IMR-90 (cell line): Measurements from ENCODE around the gene SPNS2. TPM values are rescaled to one million over a fixed set of nuclear protein-coding genes. Genes with fewer than 3 reads are reported as not detected.

Experiments used
- ATAC-seq: fragments of 200-7000 bp; cut with Tn5 transposase; 2 replicates; pipeline ENCODE4 v1.9.1; 2020; ENCODE audit warnings: low read depth, mild to moderate bottlenecking, moderate library complexity
- BruUV-seq: library from RNA; stranded (reverse); fragments of 400-500 nt; replicated peaks from 2 replicates; lab custom pipeline; 2021; lab: Mats Ljungman, UMichigan
- CTCF ChIA-PET: fragments of 300-600 bp; formaldehyde crosslinking; extraction: SDS; loops from one replicate; lab custom pipeline; 2021; ENCODE audit warnings: antibody characterized with exemption; lab: Yijun Ruan, JAX
- POLR2A ChIA-PET: fragments of 300-600 bp; sonication (Branson Sonifier 250); formaldehyde crosslinking; loops from one replicate; lab custom pipeline; 2022; ENCODE audit warnings: antibody characterized with exemption; ENCODE audit not compliant: unreplicated experiment; lab: Charles Lee
- DNase-seq: peaks from one replicate; pipeline ENCODE4 v3.0.0; 2013
- H2AFZ ChIP-seq: replicated peaks from 2 replicates; pipeline ENCODE3; 2013; ENCODE audit warnings: low read length, mild to moderate bottlenecking; ENCODE audit not compliant: poor library complexity
- H2AK5ac ChIP-seq: 2 replicates; pipeline ENCODE4 v1.6.1; 2013; ENCODE audit warnings: low read depth, low read length, inconsistent platforms
- H2AK9ac ChIP-seq: replicated peaks from 2 replicates; pipeline ENCODE3; 2013; ENCODE audit warnings: mild to moderate bottlenecking, low read depth, low read length, moderate library complexity; ENCODE audit not compliant: poor library complexity
- H2BK120ac ChIP-seq: 2 replicates; pipeline ENCODE4 v1.6.1; 2013; ENCODE audit warnings: low read depth, low read length, inconsistent platforms
- H2BK15ac ChIP-seq: 3 replicates; pipeline ENCODE4 v1.6.1; 2013; ENCODE audit warnings: low read depth, low read length, inconsistent platforms
- H2BK20ac ChIP-seq: 2 replicates; pipeline ENCODE4 v1.6.1; 2013; ENCODE audit warnings: low read depth, mild to moderate bottlenecking, inconsistent platforms, low read length, moderate library complexity
- H2BK5ac ChIP-seq: 2 replicates; pipeline ENCODE4 v1.6.1; 2013; ENCODE audit warnings: mild to moderate bottlenecking, low read depth, low read length, inconsistent platforms; ENCODE audit not compliant: poor library complexity, severe bottlenecking
- H3K14ac ChIP-seq: replicated peaks from 2 replicates; pipeline ENCODE4 v1.6.1; 2013; ENCODE audit warnings: low read depth, low read length, inconsistent platforms
- H3K18ac ChIP-seq: 2 replicates; pipeline ENCODE4 v1.6.1; 2013; ENCODE audit warnings: low read depth, low read length, control low read depth
- H3K23ac ChIP-seq: 2 replicates; pipeline ENCODE4 v1.6.1; 2013; ENCODE audit warnings: low read depth, low read length, inconsistent platforms
- H3K27ac ChIP-seq: 2 replicates; pipeline ENCODE4 v1.5.1; 2013; ENCODE audit warnings: mild to moderate bottlenecking, control low read depth, low read length; ENCODE audit not compliant: insufficient read depth
- H3K27me3 ChIP-seq: 2 replicates; pipeline ENCODE4 v1.6.1; 2013; ENCODE audit warnings: low read length; ENCODE audit not compliant: control insufficient read depth, insufficient read depth
- H3K36me3 ChIP-seq: 2 replicates; pipeline ENCODE4 v1.6.1; 2013; ENCODE audit warnings: low read length, mixed read lengths; ENCODE audit not compliant: control insufficient read depth, insufficient read depth
- H3K4ac ChIP-seq: 2 replicates; pipeline ENCODE4 v1.6.1; 2013; ENCODE audit warnings: low read depth, low read length, inconsistent platforms
- H3K4me1 ChIP-seq: 2 replicates; pipeline ENCODE4 v1.6.1; 2013; ENCODE audit warnings: low read length, mixed read lengths; ENCODE audit not compliant: control insufficient read depth, insufficient read depth
- H3K4me2 ChIP-seq: 2 replicates; pipeline ENCODE4 v1.6.1; 2013; ENCODE audit warnings: low read depth, mild to moderate bottlenecking, control low read depth, low read length, moderate library complexity
- H3K4me3 ChIP-seq: 2 replicates; pipeline ENCODE4 v1.5.1; 2013; ENCODE audit warnings: low read depth, mild to moderate bottlenecking, control low read depth, low read length, moderate library complexity; ENCODE audit not compliant: insufficient read depth
- H3K56ac ChIP-seq: 2 replicates; pipeline ENCODE4 v1.6.1; 2013; ENCODE audit warnings: low read length, inconsistent platforms; ENCODE audit not compliant: insufficient read depth; ENCODE audit errors: extremely low read depth
- H3K79me1 ChIP-seq, 2 experiments: 2 replicates each; pipeline ENCODE4 v1.6.1; 2013; ENCODE audit warnings: low read length in 2 of 2, inconsistent platforms in 1 of 2, low read depth in 1 of 2
- H3K9ac ChIP-seq: 2 replicates; pipeline ENCODE4 v1.6.1; 2013; ENCODE audit warnings: low read depth, low read length, control low read depth
- H3K9me1 ChIP-seq: 2 replicates; pipeline ENCODE4 v1.6.1; 2013; ENCODE audit warnings: low read length, inconsistent platforms; ENCODE audit not compliant: insufficient read depth
- H3K9me3 ChIP-seq: 2 replicates; pipeline ENCODE4 v1.6.1; 2013; ENCODE audit warnings: low read length; ENCODE audit not compliant: control insufficient read depth, insufficient read depth
- H4K20me1 ChIP-seq: 2 replicates; pipeline ENCODE4 v1.6.1; 2013; ENCODE audit warnings: low read length, inconsistent platforms; ENCODE audit not compliant: insufficient read depth
- H4K5ac ChIP-seq: 2 replicates; pipeline ENCODE4 v1.6.1; 2013; ENCODE audit warnings: mild to moderate bottlenecking, low read depth, low read length, control low read depth
- H4K8ac ChIP-seq, 2 experiments: 2 replicates each; pipeline ENCODE4 v1.6.1; 2013; ENCODE audit warnings: low read depth in 2 of 2, low read length in 2 of 2, control low read depth in 1 of 2, inconsistent platforms in 1 of 2
- H4K91ac ChIP-seq: 2 replicates; pipeline ENCODE4 v1.6.1; 2013; ENCODE audit warnings: low read depth, low read length, inconsistent platforms; ENCODE audit not compliant: insufficient read depth
- BHLHE40 ChIP-seq: fragments of 150-350 bp; IDR thresholded peaks from 2 replicates; pipeline ENCODE4 v1.6.1; 2016; ENCODE audit warnings: mild to moderate bottlenecking, low read depth, low read length
- CEBPB ChIP-seq: IDR thresholded peaks from 2 replicates; pipeline ENCODE4 v1.6.1; 2012; ENCODE audit warnings: low read depth, low read length, improper control_type of control experiment
- CHD1 ChIP-seq: IDR thresholded peaks from 2 replicates; pipeline ENCODE4 v1.6.1; 2012; ENCODE audit warnings: low read depth, low read length, improper control_type of control experiment
- CTCF ChIP-seq: conservative IDR thresholded peaks from 2 replicates; pipeline ENCODE4 v1.5.1; 2012; ENCODE audit warnings: mild to moderate bottlenecking, low read depth, low read length, improper control_type of control experiment
- ELK1 ChIP-seq: fragments of 150-350 bp; IDR thresholded peaks from 2 replicates; pipeline ENCODE4 v1.6.1; 2016; ENCODE audit warnings: low read depth, mild to moderate bottlenecking, low read length, moderate library complexity, borderline replicate concordance
- MAFK ChIP-seq: IDR thresholded peaks from 2 replicates; pipeline ENCODE4 v1.6.1; 2012; ENCODE audit warnings: low read depth, low read length, improper control_type of control experiment
- MAZ ChIP-seq: IDR thresholded peaks from 2 replicates; pipeline ENCODE4 v1.6.1; 2012; ENCODE audit warnings: low read depth, mild to moderate bottlenecking, low read length, improper control_type of control experiment, moderate library complexity, borderline replicate concordance
- MXI1 ChIP-seq: IDR thresholded peaks from 2 replicates; pipeline ENCODE4 v1.6.1; 2012; ENCODE audit warnings: low read depth, mild to moderate bottlenecking, low read length, moderate library complexity, borderline replicate concordance
- NFE2L2 ChIP-seq: fragments of 150-350 bp; IDR thresholded peaks from 2 replicates; pipeline ENCODE4 v1.6.1; 2016; ENCODE audit warnings: low read depth, mild to moderate bottlenecking, low read length
- POLR2A ChIP-seq: IDR thresholded peaks from 2 replicates; pipeline ENCODE4 v1.6.1; 2012; ENCODE audit warnings: mild to moderate bottlenecking, low read depth, low read length
- RAD21 ChIP-seq: IDR thresholded peaks from 2 replicates; pipeline ENCODE4 v1.6.1; 2012; ENCODE audit warnings: low read length, improper control_type of control experiment
- RCOR1 ChIP-seq: IDR thresholded peaks from 2 replicates; pipeline ENCODE4 v1.6.1; 2012; ENCODE audit warnings: mild to moderate bottlenecking, low read length, improper control_type of control experiment; ENCODE audit not compliant: insufficient replicate concordance
- RFX5 ChIP-seq: IDR thresholded peaks from 2 replicates; pipeline ENCODE4 v1.8.0; 2012; ENCODE audit warnings: low read depth, mild to moderate bottlenecking, low read length, moderate library complexity
- SMC3 ChIP-seq: fragments of 150-350 bp; IDR thresholded peaks from 2 replicates; pipeline ENCODE4 v1.6.1; 2016; ENCODE audit warnings: low read depth, mild to moderate bottlenecking, antibody characterized with exemption, low read length, moderate library complexity
- USF2 ChIP-seq: fragments of 150-350 bp; IDR thresholded peaks from 2 replicates; pipeline ENCODE4 v1.6.1; 2017; ENCODE audit warnings: mild to moderate bottlenecking, antibody characterized with exemption, low read length, low read depth
- WGBS, 2 experiments: methylation state at CpG; one replicate each; pipeline versions ENCODE4 v1.1.5 to v1.1.7; 2013; ENCODE audit warnings: missing lambda C conversion rate in 2 of 2; ENCODE audit not compliant: insufficient read length in 1 of 2; ENCODE audit errors: extremely low coverage in 2 of 2; 5-methylcytosine and 5-hydroxymethylcytosine counted together
- dilution Hi-C: fragments of 300-500 bp; cut with HindIII; formaldehyde crosslinking; loops from one replicate; pipeline ENCODE4 v1.14.3; 2018; ENCODE audit warnings: low sequenced_read_pairs; ENCODE audit not compliant: unreplicated experiment
- in situ Hi-C: fragments of 300-500 bp; cut with MboI; formaldehyde crosslinking; loops from 3 replicates; pipeline ENCODE4 v1.14.3; 2019; ENCODE audit warnings: low sequenced_read_pairs, inconsistent platforms, mixed read lengths
- intact Hi-C: fragments of 100-400 bp; cut with micrococcal nuclease; formaldehyde crosslinking; loops from 2 replicates; pipeline ENCODE4 v1.10.0; 2022
- polyA plus RNA-seq, 3 experiments: library from polyadenylated mRNA; depleted of rRNA; stranded (reverse); fragments of >200 nt; gene quantifications; 2 replicates each; pipeline ENCODE4 v1.2.3, GENCODE V29; 2012; ENCODE audit warnings: low replicate concordance in 1 of 3
- total RNA-seq: library from RNA; depleted of rRNA; stranded (reverse); fragments of >200 nt; gene quantifications from 2 replicates; pipeline ENCODE4 v1.2.3, GENCODE V29; 2012

The SPNS2 gene
- total and polyA plus RNA-seq, 2 of the 4 experiments (the other 2 are of a cell fraction), result under 0.01 TPM; not detected in 1

- no CpG with 5 or more reads among the region's 7 CpGs for WGBS, 2 experiments
- CTCF ChIA-PET, result no interaction called here
These were observed 88.5 kb downstream of the SPNS2 start for GRCh38 chr17:4587195-4587594.

More at GRCh38 chr17:4587195-4587594, 88.5 kb downstream of the SPNS2 start:
- Histone ChIP-seq H2AK5ac (no peak overlapping the region), H3K9me1 (no peaks in the 10 kb centered on the region), H2AK9ac (no peak overlapping the region), H3K79me1 (no peaks in the 10 kb centered on the region), H3K4me3 (no peak overlapping the region), H3K9me3 (no peaks in the 10 kb centered on the region), H2BK15ac (no peak overlapping the region), H3K27ac (no peak overlapping the region), H4K5ac (no peak overlapping the region), H2BK5ac (no peak overlapping the region), H3K36me3 (no peaks in the 10 kb centered on the region), H3K14ac (no peak overlapping the region), H4K8ac (no peak overlapping the region), H4K20me1 (no peaks in the 10 kb centered on the region), H2BK120ac (no peak overlapping the region), H3K4me2 (no peak overlapping the region), H3K27me3 (peaks cover 82% of the 10 kb centered on the region), H3K9ac (no peak overlapping the region), H3K56ac (no peak overlapping the region), H3K4ac (no peak overlapping the region), H3K23ac (no peak overlapping the region), H2BK20ac (no peak overlapping the region), H2AFZ (no peak overlapping the region), H3K4me1 (peaks cover 2% of the 10 kb centered on the region; the same call in 1 of the 2 replicates), H4K91ac (no peak overlapping the region), H3K18ac (no peak overlapping the region)
- DNase-seq (no peak), ATAC-seq (no peak)
- intact Hi-C loops (no loop called here), dilution Hi-C loops (no loop called here), in situ Hi-C loops (no loop called here)
- BruUV-seq, result no TSS peak
- no peak for TF ChIP-seq BHLHE40
- no peak for TF ChIP-seq RCOR1
- TF ChIP-seq CEBPB, result no peak
- TF ChIP-seq MAFK, result no peak
- TF ChIP-seq ELK1, result no peak
- TF ChIP-seq CHD1, result no peak
- no peak for TF ChIP-seq RAD21
- TF ChIP-seq POLR2A, result no peak
- no peak for TF ChIP-seq SMC3
- TF ChIP-seq RFX5, result no peak
- TF ChIP-seq MAZ, result no peak
- no peak for TF ChIP-seq NFE2L2
- no peak for TF ChIP-seq CTCF
- no peak for TF ChIP-seq MXI1
- no peak for TF ChIP-seq USF2
- POLR2A ChIA-PET, result no interaction called here
